ENCODE results near the gene RAPGEF3.

GRCh38 chr12:47766502-47767215 is 8.0 kb upstream of the RAPGEF3 start:
- no peak for TF ChIP-seq POLR2AphosphoS5 (IDR thresholded peaks at IDR 0.05; ENCODE audit: low read depth, low read length)
- no peak for TF ChIP-seq POLR2A (IDR thresholded peaks at IDR 0.05; ENCODE audit: low read depth, low read length)
